CD8-positive, alpha-beta memory T cell (primary cell): ENCODE measurements around the gene DRC7. TPM values are rescaled to one million over a fixed set of nuclear protein-coding genes. Genes with fewer than 3 reads are reported as not detected.
"Not testable (repeated sequence)": the region's sequence is repeated elsewhere in the genome, so short reads cannot be mapped to it uniquely, and the experiment has no call there.

Source experiments
- CTCF ChIA-PET: fragments of 350-600 bp; sonication (Branson Sonifier 250); formaldehyde crosslinking; loops from one replicate; lab custom pipeline; 2021; ENCODE audit warnings: antibody characterized with exemption; lab: Charles Lee
- POLR2A ChIA-PET: fragments of 350-600 bp; sonication (Branson Sonifier 250); formaldehyde crosslinking; loops from one replicate; lab custom pipeline; 2021; ENCODE audit warnings: antibody characterized with exemption; lab: Charles Lee
- DNase-seq, 5 donors: peaks; one replicate each; pipeline versions ENCODE4 v3.0.0 to v3.0.0-alpha.2; 2020 to 2022; ENCODE audit warnings: mixed read lengths in 1 of 5
- H3K27ac ChIP-seq: one replicate; pipeline ENCODE4 v1.7.0; 2013; ENCODE audit warnings: low read depth, mild to moderate bottlenecking, low read length, moderate library complexity
- H3K27me3 ChIP-seq: 2 replicates; pipeline ENCODE4 v1.7.0; 2013; ENCODE audit warnings: low read length, mild to moderate bottlenecking; ENCODE audit not compliant: insufficient read depth, poor library complexity, severe bottlenecking
- H3K36me3 ChIP-seq: 2 replicates; pipeline ENCODE4 v1.7.0; 2013; ENCODE audit warnings: mild to moderate bottlenecking, low read length, moderate library complexity; ENCODE audit not compliant: insufficient read depth
- H3K4me1 ChIP-seq: 2 replicates; pipeline ENCODE4 v1.7.0; 2013; ENCODE audit warnings: mild to moderate bottlenecking, low read length, moderate library complexity; ENCODE audit not compliant: insufficient read depth
- H3K4me3 ChIP-seq: 2 replicates; pipeline ENCODE4 v1.7.0; 2013; ENCODE audit warnings: mild to moderate bottlenecking, low read length
- H3K9me3 ChIP-seq: 2 replicates; pipeline ENCODE4 v1.7.0; 2013; ENCODE audit warnings: mild to moderate bottlenecking, low read length
- H3K27ac Mint-ChIP-seq, 8 donors: one replicate each; pipeline ENCODE4 v1.8.0; 2020 to 2021; ENCODE audit warnings: mixed read lengths in 8 of 8, mild to moderate bottlenecking in 6 of 8, inconsistent platforms in 3 of 8, moderate library complexity in 3 of 8
- H3K27me3 Mint-ChIP-seq, 2 donors: one replicate each; pipeline ENCODE4 v1.8.0; 2020 to 2021; ENCODE audit warnings: mixed read lengths in 2 of 2, mild to moderate bottlenecking in 1 of 2, moderate library complexity in 1 of 2
- H3K36me3 Mint-ChIP-seq, 3 donors: one replicate each; pipeline ENCODE4 v1.8.0; 2020 to 2021; ENCODE audit warnings: mixed read lengths in 3 of 3, inconsistent platforms in 1 of 3, mild to moderate bottlenecking in 1 of 3
- H3K4me1 Mint-ChIP-seq, 3 donors: one replicate each; pipeline ENCODE4 v1.8.0; 2020 to 2021; ENCODE audit warnings: mixed read lengths in 3 of 3, inconsistent platforms in 1 of 3, mild to moderate bottlenecking in 1 of 3
- H3K4me3 Mint-ChIP-seq, 7 donors: one replicate each; pipeline ENCODE4 v1.8.0; 2020 to 2021; ENCODE audit warnings: mixed read lengths in 7 of 7, mild to moderate bottlenecking in 6 of 7, moderate library complexity in 4 of 7, inconsistent platforms in 2 of 7
- H3K9me3 Mint-ChIP-seq, 5 donors: one replicate each; pipeline ENCODE4 v1.8.0; 2020 to 2022; ENCODE audit warnings: mixed read lengths in 5 of 5, mild to moderate bottlenecking in 3 of 5, moderate library complexity in 2 of 5, inconsistent platforms in 1 of 5
- polyA plus RNA-seq: library from polyadenylated mRNA; unstranded; fragments of 300-500 nt; fragmentation: Illumina TruSeq; gene quantifications from one replicate; pipeline ENCODE4 v1.2.3, GENCODE V29; 2021
- total RNA-seq, 2 experiments: library from RNA; stranded (reverse); gene quantifications; one replicate each; pipeline ENCODE4 v1.2.3, GENCODE V29; 2021

DRC7 gene
- total and polyA plus RNA-seq, 3 experiments from 2014 or later = not detected

DNA sequence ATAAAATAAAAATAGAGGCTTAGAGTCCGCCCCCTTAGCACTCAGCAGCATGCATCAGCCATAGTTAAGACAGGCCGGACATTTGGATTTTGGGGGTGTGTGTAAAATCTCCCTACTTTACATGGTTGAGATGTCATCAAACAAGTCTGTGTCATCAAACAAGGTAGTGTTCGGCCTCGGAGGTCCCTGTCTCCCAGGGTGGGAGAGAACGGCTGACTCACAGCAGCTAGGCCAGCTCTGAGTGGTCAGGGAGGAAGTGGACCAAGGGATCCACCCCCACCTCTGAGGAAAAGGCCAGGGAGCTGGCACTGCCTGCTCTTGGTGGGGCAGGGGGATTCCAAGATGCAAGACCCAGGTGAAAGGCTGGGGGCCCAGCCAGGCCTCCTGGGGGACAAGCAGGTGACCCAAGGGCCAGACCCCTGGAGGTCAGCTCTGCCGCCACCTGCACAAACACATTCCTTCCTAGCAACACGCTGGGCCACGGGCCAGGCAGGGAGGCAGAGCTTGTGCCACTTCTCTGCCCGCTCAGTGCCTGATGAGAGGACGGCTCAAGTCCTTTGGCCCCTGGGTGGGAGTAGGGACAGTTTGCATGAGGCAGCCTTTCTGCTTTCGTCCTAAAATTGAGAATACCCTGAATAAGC, 79.2 kb downstream of the DRC7 start:
- H3K4me1 ChIP-seq = no peaks in the 10 kb centered on the region
- H3K36me3 Mint-ChIP-seq = no peaks in the 10 kb centered on the region
- no peak overlapping the region for H3K4me3 ChIP-seq
- H3K4me1 Mint-ChIP-seq = no peaks in the 10 kb centered on the region
- no peaks in the 10 kb centered on the region for H3K27me3 Mint-ChIP-seq
- no peaks in the 10 kb centered on the region for H3K36me3 ChIP-seq
- no peak overlapping the region for H3K27ac ChIP-seq
- no peaks in the 10 kb centered on the region for H3K27me3 ChIP-seq
- DNase-seq = no peak
- H3K4me3 Mint-ChIP-seq = no peak overlapping the region
- no peaks in the 10 kb centered on the region for H3K9me3 Mint-ChIP-seq
- no peak overlapping the region for H3K27ac Mint-ChIP-seq
- H3K9me3 ChIP-seq = no peaks in the 10 kb centered on the region
- ChIA-PET POLR2A (no interaction called here), CTCF (no interaction called here)

DNA sequence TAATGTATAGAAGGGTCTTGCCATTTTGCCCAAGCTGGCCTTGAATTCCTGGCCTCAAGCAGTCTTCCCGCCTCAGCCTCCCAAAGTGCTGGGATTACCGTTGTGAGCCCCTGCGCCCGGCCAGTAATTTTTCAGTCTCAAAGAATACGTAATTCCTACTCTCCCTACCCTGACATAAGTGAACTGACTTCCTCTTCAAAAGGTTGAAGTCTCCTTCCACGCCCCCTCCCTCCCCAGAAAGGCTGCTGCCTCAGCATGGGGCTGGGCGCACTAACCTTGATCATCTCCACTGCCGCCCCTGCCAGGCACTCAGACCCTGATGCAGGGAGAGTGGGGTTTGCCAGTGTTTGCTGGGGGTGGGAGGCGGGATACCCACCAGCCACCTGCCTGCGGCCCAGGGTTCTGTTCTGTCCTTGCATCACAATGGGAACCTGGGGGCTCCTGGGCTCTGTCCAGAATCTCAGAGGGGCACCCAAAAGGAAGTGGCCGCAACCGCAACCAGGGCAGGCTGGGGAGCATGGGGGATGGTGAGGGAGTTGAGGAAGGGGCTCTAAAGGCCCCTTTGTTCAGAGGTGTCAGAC, 80.2 kb downstream of the DRC7 start:
- no peaks in the 10 kb centered on the region for H3K9me3 ChIP-seq
- Mint-ChIP-seq H3K4me3 (no peak overlapping the region), H3K4me1 (no peaks in the 10 kb centered on the region), H3K9me3 (no peaks in the 10 kb centered on the region), H3K36me3 (no peaks in the 10 kb centered on the region), H3K27me3 (no peaks in the 10 kb centered on the region), H3K27ac (no peak overlapping the region)
- ChIA-PET POLR2A (no interaction called here), CTCF (no interaction called here)
- no peak for DNase-seq
- H3K4me1 ChIP-seq = no peaks in the 10 kb centered on the region
- no peak overlapping the region for H3K4me3 ChIP-seq
- H3K27me3 ChIP-seq = no peaks in the 10 kb centered on the region
- H3K27ac ChIP-seq = no peak overlapping the region
- H3K36me3 ChIP-seq = no peaks in the 10 kb centered on the region

DNA sequence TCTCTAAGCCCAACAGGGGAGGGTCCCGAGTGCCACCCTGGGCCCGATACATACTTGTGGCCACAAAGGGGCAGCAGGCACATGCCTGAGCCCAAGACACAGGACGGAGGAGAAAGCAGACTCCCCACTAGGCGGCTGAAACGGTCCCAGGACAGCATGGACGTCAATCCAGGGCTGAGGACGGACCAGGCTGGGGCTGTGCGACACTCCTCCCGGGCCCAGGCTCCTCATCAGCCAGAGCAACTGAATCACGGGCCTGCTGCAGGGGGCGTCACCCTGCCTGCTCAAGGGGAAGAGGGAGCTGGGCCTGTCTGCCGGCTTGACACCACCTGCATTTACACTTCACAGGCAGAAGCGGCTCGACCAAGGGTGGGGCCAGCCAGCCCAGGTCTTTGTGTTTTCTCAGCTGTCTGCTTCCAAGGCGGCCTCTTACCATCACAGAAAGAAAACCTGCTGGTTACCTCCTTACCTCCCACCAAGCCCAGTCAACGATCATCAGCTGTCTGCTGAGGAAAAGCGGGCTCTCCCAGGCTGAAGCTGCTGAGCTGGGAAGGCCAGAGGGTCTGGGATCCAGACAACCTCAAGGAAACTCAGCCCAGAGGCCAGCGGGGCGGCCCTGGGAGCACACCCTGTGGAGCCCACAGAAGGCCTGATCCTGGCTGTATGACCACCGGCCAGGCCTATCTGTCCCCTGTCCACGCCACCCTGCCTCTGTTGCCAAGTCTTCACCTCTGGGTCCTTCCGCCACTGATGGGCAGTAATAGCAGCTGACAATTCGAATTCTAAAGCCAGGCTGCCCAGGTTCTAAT, 81.3 kb downstream of the DRC7 start:
- no peak overlapping the region for H3K4me3 Mint-ChIP-seq
- H3K27ac ChIP-seq = no peak overlapping the region
- no peak for DNase-seq
- no peaks in the 10 kb centered on the region for H3K27me3 Mint-ChIP-seq
- H3K9me3 Mint-ChIP-seq = no peaks in the 10 kb centered on the region
- ChIA-PET CTCF (no interaction called here), POLR2A (no interaction called here)
- H3K27ac Mint-ChIP-seq = peak overlapping the region in 1 of 8 donors; percentile 69
- no peaks in the 10 kb centered on the region for H3K4me1 ChIP-seq
- no peak overlapping the region for H3K4me3 ChIP-seq
- no peaks in the 10 kb centered on the region for H3K9me3 ChIP-seq
- no peaks in the 10 kb centered on the region for H3K36me3 ChIP-seq
- no peaks in the 10 kb centered on the region for H3K27me3 ChIP-seq
- H3K4me1 Mint-ChIP-seq = no peaks in the 10 kb centered on the region
- no peaks in the 10 kb centered on the region for H3K36me3 Mint-ChIP-seq

DNA sequence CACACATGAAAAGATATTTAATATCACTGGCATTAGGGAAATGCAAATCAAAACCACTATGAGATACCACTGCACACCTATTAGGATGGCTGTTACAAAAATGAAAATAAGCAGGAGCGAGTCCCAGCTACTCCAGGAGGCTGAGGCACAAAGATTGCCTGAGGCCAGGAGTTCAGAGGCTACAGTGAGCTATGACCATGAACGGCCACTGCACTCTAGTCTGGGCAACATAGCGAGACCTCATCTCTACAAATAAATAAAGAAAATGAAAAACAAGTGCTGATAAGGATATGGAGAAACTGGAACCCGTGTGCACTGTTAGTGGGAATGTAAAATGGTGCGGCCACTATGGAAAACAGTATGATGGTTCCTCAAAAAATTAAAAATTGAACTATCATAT, 84.1 kb downstream of the DRC7 start:
- H3K4me1 Mint-ChIP-seq = no peaks in the 10 kb centered on the region
- Histone ChIP-seq H3K27me3 (no peaks in the 10 kb centered on the region), H3K27ac (no peak overlapping the region), H3K36me3 (no peaks in the 10 kb centered on the region), H3K4me1 (no peaks in the 10 kb centered on the region), H3K4me3 (no peak overlapping the region), H3K9me3 (no peaks in the 10 kb centered on the region)
- ChIA-PET CTCF (no interaction called here), POLR2A (no interaction called here)
- no peak for DNase-seq
- H3K27ac Mint-ChIP-seq = peak overlapping the region in 2 of 8 donors; percentile 84 to 85
- no peaks in the 10 kb centered on the region for H3K9me3 Mint-ChIP-seq
- H3K27me3 Mint-ChIP-seq = no peaks in the 10 kb centered on the region
- no peak overlapping the region for H3K4me3 Mint-ChIP-seq
- no peaks in the 10 kb centered on the region for H3K36me3 Mint-ChIP-seq

DNA sequence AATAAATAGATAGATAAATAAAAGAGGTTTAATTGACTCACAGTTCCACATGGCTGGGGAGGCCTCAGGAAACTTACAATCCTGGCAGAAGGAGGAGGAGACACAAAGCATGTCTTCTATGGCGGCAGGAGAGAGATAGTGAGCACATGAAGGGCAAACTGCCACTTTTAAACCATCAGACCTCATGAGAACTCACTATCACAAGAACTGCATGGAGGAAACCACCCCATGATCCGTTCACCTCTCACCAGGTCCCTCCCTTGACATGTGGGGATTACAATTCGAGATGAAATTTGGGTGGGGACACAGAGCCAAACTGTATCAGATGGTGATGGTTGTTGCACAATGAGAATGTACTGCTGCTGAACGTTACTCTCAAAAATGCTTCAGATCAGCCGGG, 85.2 kb downstream of the DRC7 start:
- H3K4me1 ChIP-seq, H3K27ac ChIP-seq, CTCF ChIA-PET, DNase-seq, POLR2A ChIA-PET, H3K4me3 ChIP-seq, H3K4me3 Mint-ChIP-seq, H3K4me1 Mint-ChIP-seq, H3K9me3 Mint-ChIP-seq, H3K27ac Mint-ChIP-seq, H3K9me3 ChIP-seq, H3K27me3 Mint-ChIP-seq, H3K27me3 ChIP-seq, H3K36me3 ChIP-seq, H3K36me3 Mint-ChIP-seq: not testable (repeated sequence)

DNA sequence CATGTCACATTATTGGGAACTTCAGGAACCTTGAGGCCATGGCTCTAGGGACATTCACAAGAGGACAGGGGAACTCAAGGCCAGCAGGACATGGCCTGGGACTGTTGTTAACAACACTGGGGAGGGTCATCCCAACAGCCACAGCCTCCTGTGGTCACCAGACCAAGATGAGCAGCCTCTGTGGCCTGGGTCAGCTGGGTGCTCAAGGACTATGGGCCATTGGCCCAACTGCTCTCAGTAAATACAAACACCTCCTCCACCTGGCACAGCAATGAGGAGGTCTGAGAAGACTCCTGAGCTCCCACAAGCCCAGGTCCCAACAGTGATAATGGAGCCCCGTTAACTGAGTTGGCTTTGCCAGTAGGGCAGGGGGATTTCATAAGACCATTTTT, 86.7 kb downstream of the DRC7 start:
- Histone ChIP-seq H3K9me3 (no peaks in the 10 kb centered on the region), H3K36me3 (no peaks in the 10 kb centered on the region), H3K4me1 (no peaks in the 10 kb centered on the region), H3K27ac (no peak overlapping the region), H3K4me3 (no peak overlapping the region), H3K27me3 (no peaks in the 10 kb centered on the region)
- H3K4me1 Mint-ChIP-seq = no peaks in the 10 kb centered on the region
- no peaks in the 10 kb centered on the region for H3K9me3 Mint-ChIP-seq
- no peaks in the 10 kb centered on the region for H3K36me3 Mint-ChIP-seq
- no peak for DNase-seq
- POLR2A ChIA-PET = no interaction called here
- peaks cover 0 to 3% of the 10 kb centered on the region in 2 donors for H3K27me3 Mint-ChIP-seq
- CTCF ChIA-PET = interaction anchor here (1.4 to 1.6 kb wide), 2 partner anchors 13 to 24 kb away, joined by 4 read pairs; no protein-coding TSS in a partner anchor
- no peak overlapping the region for H3K27ac Mint-ChIP-seq
- H3K4me3 Mint-ChIP-seq = no peak overlapping the region

Other genes with a start within 250 kb of the DRC7 start
- 10 to 100 TPM; 79.0 to 81.1 TPM for gene CIAPIN1, start 247.4 kb upstream of the DRC7 start, total RNA-seq
- gene CIAPIN1, start 247.4 kb upstream of the DRC7 start, polyA plus RNA-seq = 52.0 TPM
- 10 to 100 TPM; 50.5 to 51.9 TPM for gene COQ9, start 247.3 kb upstream of the DRC7 start, total RNA-seq
- 28.4 TPM for gene COQ9, start 247.3 kb upstream of the DRC7 start, polyA plus RNA-seq
- 10 to 100 TPM; 92.3 to 95.0 TPM for gene POLR2C, start 232.1 kb upstream of the DRC7 start, total RNA-seq
- gene POLR2C, start 232.1 kb upstream of the DRC7 start, polyA plus RNA-seq = 36.1 TPM
- gene DOK4, start 208.3 kb upstream of the DRC7 start, total RNA-seq = 1 to 10 TPM; 6.8 to 7.0 TPM
- gene DOK4, start 208.3 kb upstream of the DRC7 start, polyA plus RNA-seq = 3.3 TPM
- 10 to 100 TPM; 27.0 to 28.1 TPM for gene CCDC102A, start 158.2 kb upstream of the DRC7 start, total RNA-seq
- 22.6 TPM for gene CCDC102A, start 158.2 kb upstream of the DRC7 start, polyA plus RNA-seq
- gene ADGRG5, start 152.2 kb upstream of the DRC7 start, total RNA-seq = 10 to 100 TPM; 46.1 to 48.5 TPM
- gene ADGRG5, start 152.2 kb upstream of the DRC7 start, polyA plus RNA-seq = 23.5 TPM
- 10 to 100 TPM; 25.8 to 29.8 TPM for gene ADGRG1, start 66.2 kb upstream of the DRC7 start, total RNA-seq
- 51.9 TPM for gene ADGRG1, start 66.2 kb upstream of the DRC7 start, polyA plus RNA-seq
- not detected for gene ADGRG3, start 26.5 kb upstream of the DRC7 start, total RNA-seq
- not detected for gene ADGRG3, start 26.5 kb upstream of the DRC7 start, polyA plus RNA-seq
- 10 to 100 TPM; 50.2 to 53.0 TPM for gene KATNB1, start 41.0 kb downstream of the DRC7 start, total RNA-seq
- 29.7 TPM for gene KATNB1, start 41.0 kb downstream of the DRC7 start, polyA plus RNA-seq
- 1 to 10 TPM; 2.9 to 3.2 TPM for gene KIFC3, start 107.7 kb downstream of the DRC7 start, total RNA-seq
- 0.82 TPM for gene KIFC3, start 107.7 kb downstream of the DRC7 start, polyA plus RNA-seq